GM18951 (cell line): ENCODE measurements around the gene RBM44.

ENCODE experiments used
- POLR2A ChIP-seq: IDR thresholded peaks from 4 replicates; pipeline ENCODE4 v1.6.1; 2011; ENCODE audit warnings: mild to moderate bottlenecking; ENCODE audit not compliant: insufficient read length, insufficient read depth; ENCODE audit errors: extremely low read depth
- in situ Hi-C: fragments of 300-500 bp; cut with MboI; formaldehyde crosslinking; loops from one replicate; pipeline ENCODE4 v1.12.0; 2022; ENCODE audit warnings: low sequenced_read_pairs, mixed read lengths, inconsistent platforms; ENCODE audit not compliant: unreplicated experiment

RBM44 gene

GRCh38 chr2:237854295-237854694 is 55.7 kb downstream of the RBM44 start:
- TF ChIP-seq POLR2A, result no peak
- in situ Hi-C loops, result loop anchor here (10.0 kb wide), 1 partner anchor 411 kb away; no protein-coding TSS in a partner anchor

GRCh38 chr2:237857791-237858190 is 59.2 kb downstream of the RBM44 start:
- in situ Hi-C loops, result loop anchor here (10.0 kb wide), 1 partner anchor 407 kb away; no protein-coding TSS in a partner anchor
- TF ChIP-seq POLR2A, result no peak

GRCh38 chr2:237858294-237859081 is 59.9 kb downstream of the RBM44 start:
- no peak for TF ChIP-seq POLR2A
- in situ Hi-C loops, result loop anchor here (10.0 kb wide), 1 partner anchor 406 kb away; no protein-coding TSS in a partner anchor

GRCh38 chr2:237859082-237859433 is 60.5 kb downstream of the RBM44 start:
- TF ChIP-seq POLR2A, result no peak
- in situ Hi-C loops, result loop anchor here (10.0 kb wide), 1 partner anchor 406 kb away; no protein-coding TSS in a partner anchor

- no peak for TF ChIP-seq POLR2A
- in situ Hi-C loops, result loop anchor here (10.0 kb wide), 1 partner anchor 405 kb away; no protein-coding TSS in a partner anchor
These were observed 61.1 kb downstream of the RBM44 start, which contains the start of gene RAMP1 for GRCh38 chr2:237859533-237860272. Gene RAMP1, plus strand, starts transcription at chr2:237859623. Its CDS starts 53 bp downstream, at chr2:237859676.

- in situ Hi-C loops, result no loop called here
- no peak for TF ChIP-seq POLR2A
These were observed 61.8 kb downstream of the RBM44 start for GRCh38 chr2:237860273-237860935.

GRCh38 chr2:237861875-237862527 is 63.4 kb downstream of the RBM44 start:
- in situ Hi-C loops, result no loop called here
- TF ChIP-seq POLR2A, result no peak

GRCh38 chr2:237862528-237862895 is 63.9 kb downstream of the RBM44 start:
- in situ Hi-C loops, result no loop called here
- TF ChIP-seq POLR2A, result no peak

GRCh38 chr2:237863102-237863511 is 64.5 kb downstream of the RBM44 start:
- no peak for TF ChIP-seq POLR2A
- in situ Hi-C loops, result no loop called here

GRCh38 chr2:237863689-237864443 is 65.3 kb downstream of the RBM44 start:
- no peak for TF ChIP-seq POLR2A
- in situ Hi-C loops, result no loop called here

- in situ Hi-C loops, result no loop called here
- no peak for TF ChIP-seq POLR2A
These were observed 65.9 kb downstream of the RBM44 start for GRCh38 chr2:237864444-237864931.
